NCI-H187 (cell line): ENCODE data around the gene PNMT.
A peak's percentile ranks its signal among the peaks of the same experiment; 100 is the strongest.
"Not testable (repeated sequence)": the region's sequence is repeated elsewhere in the genome, so short reads cannot be mapped to it uniquely, and the experiment has no call there.

Experiments
- DNase-seq, 2 experiments: peaks; one replicate each; lab custom pipeline; 2025; lab: John Stamatoyannopoulos, UW

The PNMT gene

GRCh38 chr17:39687546-39688474 is 19.6 kb downstream of the PNMT start, which contains the start of gene PGAP3:
TSS of gene PGAP3 (minus strand) at chr17:39688057. CDS start at chr17:39688014, 43 bp downstream.
- peak; percentile 82 for DNase-seq

- DNase-seq = no peak
These were observed 20.2 kb downstream of the PNMT start for GRCh38 chr17:39688475-39688835.

GRCh38 chr17:39688945-39689344 is 20.7 kb downstream of the PNMT start:
- DNase-seq = no peak

- no peak for DNase-seq
These were observed 26.3 kb downstream of the PNMT start for GRCh38 chr17:39694593-39694992.

GRCh38 chr17:39695089-39695474 is 26.8 kb downstream of the PNMT start:
- no peak for DNase-seq

- DNase-seq = no peak
These were observed 28.5 kb downstream of the PNMT start for GRCh38 chr17:39696731-39697130.

- no peak for DNase-seq
These were observed 29.7 kb downstream of the PNMT start for GRCh38 chr17:39697961-39698360.

GRCh38 chr17:39699157-39699817 is 31.0 kb downstream of the PNMT start:
- DNase-seq = not testable (repeated sequence)

- no peak for DNase-seq
These were observed 31.5 kb downstream of the PNMT start, which contains the start of gene ERBB2 for GRCh38 chr17:39699818-39700147. TSS of gene ERBB2 (plus strand) at chr17:39700064. CDS start at chr17:39700239, 175 bp downstream.

- no peak for DNase-seq
These were observed 32.1 kb downstream of the PNMT start for GRCh38 chr17:39700148-39700987.

- DNase-seq = no peak
These were observed 32.9 kb downstream of the PNMT start for GRCh38 chr17:39701012-39701783.

GRCh38 chr17:39701784-39702422 is 33.6 kb downstream of the PNMT start:
- DNase-seq = no peak

- no peak for DNase-seq
These were observed 34.9 kb downstream of the PNMT start for GRCh38 chr17:39702901-39703893.

- DNase-seq = no peak
These were observed 35.7 kb downstream of the PNMT start for GRCh38 chr17:39703913-39704312.

- no peak for DNase-seq
These were observed 36.7 kb downstream of the PNMT start for GRCh38 chr17:39704821-39705551.

- no peak for DNase-seq
These were observed 37.6 kb downstream of the PNMT start for GRCh38 chr17:39705786-39706348.

GRCh38 chr17:39706383-39706782 is 38.1 kb downstream of the PNMT start:
- no peak for DNase-seq

GRCh38 chr17:39706921-39707337 is 38.7 kb downstream of the PNMT start:
- DNase-seq = no peak
